Liver (tissue), 9 donors: ENCODE measurements around the gene HIC2. TPM values are rescaled to one million over a fixed set of nuclear protein-coding genes. Genes with fewer than 3 reads are reported as not detected.
"Not testable (repeated sequence)": the region's sequence is repeated elsewhere in the genome, so short reads cannot be mapped to it uniquely, and the experiment has no call there.

ENCODE experiments used
- DNase-seq: peaks from one replicate; pipeline ENCODE4 v3.0.0-alpha.2; 2017; ENCODE audit warnings: low spot score
- H3K27ac ChIP-seq, 2 donors: one replicate each; pipeline ENCODE4 v1.7.0; 2013; ENCODE audit warnings: inconsistent platforms in 2 of 2, low read length in 2 of 2, control low read depth in 1 of 2, low read depth in 1 of 2, mild to moderate bottlenecking in 1 of 2
- H3K27me3 ChIP-seq, 4 donors: one replicate each; pipeline versions ENCODE4 v1.6.1 to v1.7.0; 2013; ENCODE audit warnings: low read length in 3 of 4, inconsistent platforms in 1 of 4, mild to moderate bottlenecking in 1 of 4, moderate library complexity in 1 of 4; ENCODE audit not compliant: control insufficient read depth in 4 of 4, insufficient read depth in 4 of 4
- H3K36me3 ChIP-seq, 4 donors: one replicate each; pipeline versions ENCODE4 v1.6.1 to v1.7.0; 2013; ENCODE audit warnings: low read length in 3 of 4, mild to moderate bottlenecking in 3 of 4, low read depth in 1 of 4, moderate library complexity in 1 of 4; ENCODE audit not compliant: control insufficient read depth in 4 of 4, insufficient read depth in 3 of 4
- H3K4me1 ChIP-seq, 4 donors: one replicate each; pipeline versions ENCODE4 v1.6.1 to v1.7.0; 2013; ENCODE audit warnings: low read length in 3 of 4, mild to moderate bottlenecking in 3 of 4, moderate library complexity in 1 of 4; ENCODE audit not compliant: control insufficient read depth in 4 of 4, insufficient read depth in 4 of 4
- H3K4me3 ChIP-seq, 3 donors: one replicate each; pipeline versions ENCODE4 v1.6.1 to v1.7.0; 2013; ENCODE audit warnings: low read length in 3 of 3, control low read depth in 1 of 3, low read depth in 1 of 3, mild to moderate bottlenecking in 1 of 3
- H3K9ac ChIP-seq, 2 donors: one replicate each; pipeline ENCODE4 v1.7.0; 2013; ENCODE audit warnings: low read length in 2 of 2, mild to moderate bottlenecking in 2 of 2, moderate library complexity in 2 of 2, control low read depth in 1 of 2, low read depth in 1 of 2
- H3K9me3 ChIP-seq, 4 donors: one replicate each; pipeline versions ENCODE4 v1.6.1 to v1.7.0; 2013; ENCODE audit warnings: low read length in 3 of 4; ENCODE audit not compliant: control insufficient read depth in 4 of 4
- EGR1 ChIP-seq, 2 donors: IDR thresholded peaks; 2 replicates each; pipeline ENCODE4 v1.6.1; 2016 to 2018; ENCODE audit warnings: antibody characterized with exemption in 2 of 2, low read depth in 2 of 2
- FOXA2 ChIP-seq: IDR thresholded peaks from 2 replicates; pipeline ENCODE4 v1.6.1; 2016; ENCODE audit warnings: antibody characterized with exemption
- HNF4G ChIP-seq: IDR thresholded peaks from 2 replicates; pipeline ENCODE4 v1.6.1; 2016; ENCODE audit warnings: antibody characterized with exemption
- RAD21 ChIP-seq, 2 donors: IDR thresholded peaks; 2 replicates each; pipeline ENCODE4 v1.6.1; 2016; ENCODE audit warnings: antibody characterized with exemption in 2 of 2, mild to moderate bottlenecking in 2 of 2
- SP1 ChIP-seq: IDR thresholded peaks from 2 replicates; pipeline ENCODE4 v1.6.1; 2018; ENCODE audit warnings: antibody characterized with exemption, mild to moderate bottlenecking
- YY1 ChIP-seq: IDR thresholded peaks from 2 replicates; pipeline ENCODE4 v1.6.1; 2016; ENCODE audit warnings: antibody characterized with exemption, mild to moderate bottlenecking
- WGBS: extraction: QIAGEN DNeasy Blood & Tissue Kit; methylation state at CpG from one replicate; pipeline ENCODE4 v1.1.7; 2013; 5-methylcytosine and 5-hydroxymethylcytosine counted together
- polyA plus RNA-seq, 2 donors: library from polyadenylated mRNA; stranded (reverse) in 1 of 2; unstranded in 1 of 2; fragments of 200-250 nt in 1 of 2; fragments of >200 nt in 1 of 2; fragmentation: Nextera tagmentation in 1 of 2; extraction: Ambion mirVana in 1 of 2; gene quantifications; one replicate each; pipeline versions ENCODE4 v1.2.1 to v1.2.3, GENCODE V29; 2013 to 2015
- total RNA-seq, 2 donors: library from RNA; depleted of rRNA; stranded (reverse); fragments of >200 nt; gene quantifications; one replicate each; pipeline ENCODE4 v1.2.3, GENCODE V29; 2014
- TF ChIP-seq, protein P1 (sequence below): IDR thresholded peaks from 2 replicates; pipeline ENCODE4 v1.6.1; 2016; ENCODE audit warnings: antibody characterized with exemption, mild to moderate bottlenecking
- TF ChIP-seq, protein P2 (sequence below): IDR thresholded peaks from 2 replicates; pipeline ENCODE4 v1.6.1; 2016; ENCODE audit warnings: antibody characterized with exemption
- donor health status: healthy.
- donor health status: healthy.
- donor health status: healthy.
- donor health status: healthy.
- donor health status: healthy.

Gene HIC2
- total and polyA plus RNA-seq, 4 donors: 0.51 to 17.8 (median 2.0) TPM

DNA sequence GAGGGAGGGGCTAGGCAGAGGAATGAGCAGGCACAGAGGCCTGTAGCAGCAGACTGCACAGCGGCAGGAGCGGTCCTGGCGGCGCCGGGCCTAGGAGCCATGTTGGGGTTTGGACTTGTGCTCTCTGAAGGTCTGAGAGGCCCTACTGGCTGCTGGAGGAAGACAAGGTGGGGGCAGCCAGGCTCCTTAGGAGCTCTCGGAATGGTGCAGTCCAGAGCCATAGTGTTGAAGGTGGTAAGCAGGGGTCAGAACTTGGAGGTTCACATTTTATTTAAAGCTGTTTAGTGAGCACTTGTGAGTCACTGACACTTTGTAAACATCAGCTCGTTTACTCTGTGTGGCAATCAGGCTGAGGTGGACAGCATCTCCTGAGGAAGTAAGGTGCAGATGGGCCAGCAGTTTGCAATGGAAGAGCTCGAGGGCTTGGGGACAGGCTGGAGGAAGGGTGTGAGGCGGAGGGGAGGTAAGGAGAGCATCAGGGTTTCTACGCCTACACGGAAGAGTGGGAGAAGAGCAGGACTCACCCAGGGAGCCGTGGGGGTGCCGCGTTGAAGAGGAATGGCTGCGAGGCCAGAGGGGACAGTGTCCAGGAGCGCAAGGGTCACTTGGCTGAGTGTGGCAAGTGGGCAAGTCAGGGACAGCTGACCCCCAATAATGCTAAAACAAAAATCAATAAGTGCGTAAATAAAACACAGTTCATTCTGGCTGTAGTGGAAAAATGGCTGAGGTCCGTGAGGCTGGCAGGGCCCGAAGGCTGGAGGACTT is 40.0 kb downstream of the HIC2 start (continued):
- TF ChIP-seq, protein P1, sequence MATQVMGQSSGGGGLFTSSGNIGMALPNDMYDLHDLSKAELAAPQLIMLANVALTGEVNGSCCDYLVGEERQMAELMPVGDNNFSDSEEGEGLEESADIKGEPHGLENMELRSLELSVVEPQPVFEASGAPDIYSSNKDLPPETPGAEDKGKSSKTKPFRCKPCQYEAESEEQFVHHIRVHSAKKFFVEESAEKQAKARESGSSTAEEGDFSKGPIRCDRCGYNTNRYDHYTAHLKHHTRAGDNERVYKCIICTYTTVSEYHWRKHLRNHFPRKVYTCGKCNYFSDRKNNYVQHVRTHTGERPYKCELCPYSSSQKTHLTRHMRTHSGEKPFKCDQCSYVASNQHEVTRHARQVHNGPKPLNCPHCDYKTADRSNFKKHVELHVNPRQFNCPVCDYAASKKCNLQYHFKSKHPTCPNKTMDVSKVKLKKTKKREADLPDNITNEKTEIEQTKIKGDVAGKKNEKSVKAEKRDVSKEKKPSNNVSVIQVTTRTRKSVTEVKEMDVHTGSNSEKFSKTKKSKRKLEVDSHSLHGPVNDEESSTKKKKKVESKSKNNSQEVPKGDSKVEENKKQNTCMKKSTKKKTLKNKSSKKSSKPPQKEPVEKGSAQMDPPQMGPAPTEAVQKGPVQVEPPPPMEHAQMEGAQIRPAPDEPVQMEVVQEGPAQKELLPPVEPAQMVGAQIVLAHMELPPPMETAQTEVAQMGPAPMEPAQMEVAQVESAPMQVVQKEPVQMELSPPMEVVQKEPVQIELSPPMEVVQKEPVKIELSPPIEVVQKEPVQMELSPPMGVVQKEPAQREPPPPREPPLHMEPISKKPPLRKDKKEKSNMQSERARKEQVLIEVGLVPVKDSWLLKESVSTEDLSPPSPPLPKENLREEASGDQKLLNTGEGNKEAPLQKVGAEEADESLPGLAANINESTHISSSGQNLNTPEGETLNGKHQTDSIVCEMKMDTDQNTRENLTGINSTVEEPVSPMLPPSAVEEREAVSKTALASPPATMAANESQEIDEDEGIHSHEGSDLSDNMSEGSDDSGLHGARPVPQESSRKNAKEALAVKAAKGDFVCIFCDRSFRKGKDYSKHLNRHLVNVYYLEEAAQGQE: peak; percentile 19
- peak; percentile 89 for TF ChIP-seq FOXA2
- TF ChIP-seq, protein P2, sequence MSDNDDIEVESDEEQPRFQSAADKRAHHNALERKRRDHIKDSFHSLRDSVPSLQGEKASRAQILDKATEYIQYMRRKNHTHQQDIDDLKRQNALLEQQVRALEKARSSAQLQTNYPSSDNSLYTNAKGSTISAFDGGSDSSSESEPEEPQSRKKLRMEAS: no peak
- TF ChIP-seq YY1: peak; percentile 51
- no peak for TF ChIP-seq RAD21 (IDR thresholded peaks at IDR 0.05)
- peak; percentile 24 for TF ChIP-seq HNF4G
- peak; percentile 37 for TF ChIP-seq SP1

DNA sequence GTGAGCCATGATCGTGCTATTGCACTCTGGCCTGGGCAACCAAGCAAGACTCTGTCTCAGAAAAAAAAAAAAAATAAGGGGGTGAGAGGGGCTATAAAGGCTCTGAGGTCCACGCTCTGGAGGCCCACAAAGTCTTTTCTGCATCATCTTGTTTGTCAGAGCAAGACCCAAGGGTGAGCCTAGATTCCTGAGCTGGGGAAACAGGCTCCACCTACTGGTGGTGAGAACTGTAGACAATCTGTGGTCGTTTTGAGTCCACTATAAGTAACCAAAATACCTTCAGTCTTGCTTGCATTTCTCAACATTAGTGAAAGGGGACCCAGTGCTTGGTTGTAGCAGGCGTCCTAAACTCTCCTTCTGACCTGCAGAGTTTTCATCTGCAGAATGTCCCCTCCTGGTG is 45.5 kb downstream of the HIC2 start:
- H3K27me3 ChIP-seq, H3K4me1 ChIP-seq, H3K36me3 ChIP-seq, H3K4me3 ChIP-seq, H3K27ac ChIP-seq, DNase-seq, H3K9ac ChIP-seq, H3K9me3 ChIP-seq: not testable (repeated sequence)
- WGBS: 96% methylated on average over 1 of the region's 4 CpGs

DNA sequence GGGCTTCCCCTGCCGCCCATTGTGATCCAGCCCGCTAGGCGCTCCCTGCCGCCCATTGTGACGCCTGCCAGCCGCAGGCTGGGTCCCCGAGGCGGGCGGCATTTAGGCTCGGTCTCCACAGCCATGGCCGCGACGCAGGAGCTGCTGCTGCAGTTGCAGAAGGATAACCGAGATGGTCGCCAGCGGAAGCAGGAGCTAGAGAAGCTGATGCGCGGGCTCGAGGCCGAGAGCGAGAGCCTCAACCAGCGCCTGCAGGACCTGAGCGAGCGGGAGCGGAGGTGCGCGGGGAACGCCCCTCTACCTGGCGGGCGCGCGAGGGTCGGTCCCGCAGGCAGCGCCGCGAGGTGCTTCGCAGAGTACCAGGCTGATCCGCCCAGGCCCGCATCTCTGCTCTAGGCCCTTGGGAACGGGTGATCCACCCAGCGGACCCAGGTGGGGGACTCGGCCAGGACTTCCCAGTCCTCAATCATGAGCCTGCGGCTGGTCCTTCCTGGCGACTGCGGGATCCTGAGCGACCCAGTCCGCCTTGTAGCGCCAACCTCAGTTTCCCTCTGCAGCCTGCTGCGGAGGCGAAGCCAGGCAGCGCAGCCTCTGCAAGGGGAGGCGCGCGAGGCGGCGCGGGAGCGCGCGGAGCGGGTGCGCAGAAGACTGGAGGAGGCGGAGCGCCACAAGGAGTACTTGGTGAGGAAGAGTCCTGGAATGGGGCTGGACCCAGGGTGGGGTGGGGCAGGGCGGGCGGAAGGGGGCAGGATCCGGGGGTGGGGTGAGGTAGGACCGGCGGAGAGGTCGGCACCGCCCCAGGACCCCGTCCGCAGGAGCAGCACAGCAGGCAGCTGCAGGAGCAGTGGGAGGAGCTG is 50.4 kb downstream of the HIC2 start, which contains the start of gene TMEM191C:
TMEM191C (plus strand) TSS at position 51 of the 857 bp plus-strand sequence; CDS start at position 124, 73 bp downstream.
- WGBS: 4% methylated on average over 38 of the region's 74 CpGs
- not testable (repeated sequence) for H3K4me1 ChIP-seq, H3K9ac ChIP-seq, DNase-seq, H3K9me3 ChIP-seq, H3K27me3 ChIP-seq, H3K36me3 ChIP-seq, H3K27ac ChIP-seq
- H3K4me3 ChIP-seq: peak within 1 kb of the TSS in 1 of 3 donors; percentile 41

DNA sequence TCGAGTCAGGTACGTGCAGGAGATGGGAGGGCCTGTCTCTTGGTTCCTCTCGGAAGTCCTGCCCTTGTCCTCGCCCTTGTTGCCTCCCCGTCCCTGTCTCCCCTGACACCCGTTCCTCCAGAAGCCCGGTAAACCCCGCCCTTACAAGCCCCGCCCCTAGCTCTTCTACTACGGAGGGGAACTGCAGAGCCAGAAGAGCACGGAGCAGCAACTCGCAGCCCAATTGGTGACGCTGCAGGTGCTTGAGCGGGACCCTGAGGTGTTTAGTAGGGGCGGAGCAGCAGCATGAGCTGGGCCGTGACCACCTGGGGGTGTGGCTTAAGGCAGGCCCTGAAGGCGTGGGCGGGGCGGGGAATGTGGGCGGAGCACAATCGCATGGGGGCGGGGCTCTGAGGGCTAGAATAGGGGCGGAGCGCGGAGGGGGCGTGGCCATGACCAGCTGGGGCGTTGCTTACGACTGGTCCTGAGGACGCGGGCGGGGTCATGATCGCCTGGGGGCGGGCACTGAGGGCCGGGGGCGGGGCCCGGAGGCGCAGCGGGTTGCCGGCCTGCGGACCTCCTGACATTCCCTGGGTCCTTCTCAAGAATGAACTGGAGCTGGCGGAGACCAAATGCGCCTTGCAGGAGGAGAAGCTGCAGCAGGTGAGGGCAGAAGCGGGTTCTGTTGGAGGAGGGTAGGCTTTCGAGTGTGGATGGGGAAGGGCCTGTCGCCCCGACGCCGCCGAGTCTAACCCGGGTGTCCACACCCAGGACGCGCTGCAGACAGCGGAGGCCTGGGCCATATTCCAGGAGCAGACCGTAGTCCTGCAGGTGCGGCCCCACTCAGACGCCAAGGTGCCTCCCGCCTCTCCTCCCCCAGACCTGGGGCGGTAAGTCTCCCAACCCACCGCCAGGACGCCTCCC is 51.3 kb downstream of the HIC2 start:
- not testable (repeated sequence) for H3K27me3 ChIP-seq, H3K27ac ChIP-seq, H3K9me3 ChIP-seq, H3K4me1 ChIP-seq, H3K9ac ChIP-seq, H3K36me3 ChIP-seq
- DNase-seq: peak; percentile 80
- peak in 1 of 2 donors; percentile 74 for TF ChIP-seq EGR1 (IDR thresholded peaks at IDR 0.05; ENCODE audit: low read depth in 2 of 2)
- 1% methylated on average over 26 of the region's 60 CpGs for WGBS
- peak overlapping the region in 1 of 3 donors; percentile 41 for H3K4me3 ChIP-seq

DNA sequence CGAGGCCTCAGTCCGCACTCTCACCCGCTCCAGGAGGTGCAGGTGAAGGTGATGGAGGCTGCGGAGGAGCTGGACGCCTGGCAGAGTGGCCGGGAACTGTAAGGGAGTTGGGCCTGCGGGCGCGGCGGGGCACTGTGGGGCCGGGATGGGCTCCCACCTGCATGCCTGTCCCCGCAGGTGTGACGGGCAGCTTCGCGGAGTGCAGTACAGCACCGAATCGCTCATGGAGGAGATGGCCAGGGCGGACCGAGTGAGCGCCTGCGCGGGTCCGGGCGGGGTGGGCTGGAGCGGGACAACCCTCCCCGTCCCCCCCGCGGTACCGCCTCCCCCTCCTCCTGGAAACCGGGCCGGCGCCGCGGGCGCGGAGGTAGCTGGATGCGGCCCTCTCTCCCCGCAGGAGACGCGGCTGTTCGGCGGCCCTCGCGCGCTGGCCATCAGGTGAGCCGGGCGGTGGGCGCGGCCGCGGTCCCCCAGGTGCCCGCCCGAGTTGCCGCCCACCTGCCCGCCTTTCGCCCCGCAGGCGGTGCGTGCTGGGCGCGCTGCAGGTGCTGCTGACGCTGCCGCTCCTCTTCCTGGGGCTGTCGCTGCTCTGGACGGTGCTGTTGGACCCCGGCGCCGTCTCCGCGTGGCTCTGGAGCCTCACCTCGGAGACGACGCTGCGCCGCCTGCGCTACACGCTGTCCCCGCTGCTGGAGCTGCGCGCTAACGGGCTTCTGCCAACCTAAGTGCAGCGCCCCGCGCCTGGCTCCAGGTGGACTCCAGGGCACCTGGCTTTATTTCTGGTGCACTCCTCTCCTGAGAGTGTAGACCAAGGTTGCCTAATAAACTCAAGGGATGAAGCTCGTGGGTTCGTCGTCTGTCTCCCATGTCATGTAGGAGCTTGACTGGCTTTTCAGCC is 52.2 kb downstream of the HIC2 start:
- H3K9ac ChIP-seq, H3K27me3 ChIP-seq, DNase-seq, H3K9me3 ChIP-seq, H3K4me3 ChIP-seq, H3K36me3 ChIP-seq, H3K27ac ChIP-seq, H3K4me1 ChIP-seq: not testable (repeated sequence)
- WGBS: 20% methylated on average over 48 of the region's 87 CpGs
